HCT116 (cell line): ENCODE results near the gene SELENOW. TPM values are rescaled to one million over a fixed set of nuclear protein-coding genes. Genes with fewer than 3 reads are reported as not detected.

Experiments
- ATAC-seq: fragments of 200-7000 bp; cut with Tn5 transposase; 2 replicates; pipeline ENCODE4 v1.9.1; 2020; ENCODE audit warnings: mild to moderate bottlenecking, moderate library complexity
- BruUV-seq: library from RNA; stranded (reverse); fragments of 400-500 nt; replicated peaks from 2 replicates; lab custom pipeline; 2021; lab: Mats Ljungman, UMichigan
- CTCF ChIA-PET: fragments of 300-600 bp; sonication (Branson Sonifier 250); formaldehyde crosslinking; loops from one replicate; lab custom pipeline; 2021; ENCODE audit warnings: antibody characterized with exemption; lab: Charles Lee
- POLR2A ChIA-PET: fragments of 300-600, 350-600 bp; sonication (Branson Sonifier 250); formaldehyde crosslinking; loops from one replicate; lab custom pipeline; 2021; ENCODE audit warnings: antibody characterized with exemption; lab: Charles Lee
- RAD21 ChIA-PET, 2 experiments: fragments of 300-600 bp; sonication (Branson Sonifier 250); formaldehyde crosslinking; loops; one replicate each; lab custom pipeline; 2023; ENCODE audit warnings: low total read pairs in 2 of 2; ENCODE audit not compliant: uncharacterized antibody in 2 of 2, unreplicated experiment in 2 of 2, low non-redundant PET in 1 of 2; lab: Charles Lee
- DNase-seq: peaks from one replicate; pipeline ENCODE4 v3.0.0-alpha.2; 2010; ENCODE audit warnings: low read depth, low spot score
- H2AFZ ChIP-seq: fragments of 200-600 bp; shearing (Covaris generic), sonication (generic); 2 replicates; pipeline ENCODE4 v1.6.1; 2017; ENCODE audit warnings: low read depth, mixed run types, mixed read lengths, antibody characterized with exemption, low read length; ENCODE audit not compliant: poor library complexity, severe bottlenecking
- H3K27ac ChIP-seq: 2 replicates; pipeline ENCODE4 v1.5.1; 2012; ENCODE audit warnings: low read depth, low read length
- H3K27me3 ChIP-seq: fragments of 200-600 bp; sonication (generic); 2 replicates; pipeline ENCODE4 v1.6.1; 2016; ENCODE audit warnings: mixed run types, low read length, mixed read lengths; ENCODE audit not compliant: insufficient read depth
- H3K36me3 ChIP-seq, 2 experiments: fragments of 200-500 bp in 1 of 2; fragments of 200-600 bp in 1 of 2; sonication (Bioruptor generic) in 1 of 2; sonication (generic) in 1 of 2; 2 replicates each; pipeline versions ENCODE4 v1.5.1 to v1.6.1; 2014 to 2016; ENCODE audit warnings: low read length in 2 of 2, inconsistent platforms in 1 of 2, mixed read lengths in 1 of 2, mixed run types in 1 of 2; ENCODE audit not compliant: insufficient read depth in 2 of 2, control insufficient read depth in 1 of 2
- H3K4me1 ChIP-seq, 2 experiments: fragments of 200-600 bp in 1 of 2; sonication (generic) in 1 of 2; 2 replicates each; pipeline versions ENCODE4 v1.5.1 to v1.6.1; 2012 to 2017; ENCODE audit warnings: low read length in 2 of 2, inconsistent platforms in 1 of 2, mild to moderate bottlenecking in 1 of 2, mixed read lengths in 1 of 2, mixed run types in 1 of 2, moderate library complexity in 1 of 2; ENCODE audit not compliant: insufficient read depth in 2 of 2, control insufficient read depth in 1 of 2
- H3K4me2 ChIP-seq: fragments of 200-600 bp; sonication (generic); 2 replicates; pipeline ENCODE4 v1.6.1; 2017; ENCODE audit warnings: mixed run types, low read length, mixed read lengths
- H3K4me3 ChIP-seq, 2 experiments: fragments of 200-600 bp in 1 of 2; sonication (generic) in 1 of 2; replicated peaks in 1 of 2; 2 replicates each; pipeline ENCODE4 v1.5.1; 2011 to 2016; ENCODE audit warnings: low read length in 2 of 2, control low read depth in 1 of 2, low read depth in 1 of 2, mild to moderate bottlenecking in 1 of 2, mixed read lengths in 1 of 2, mixed run types in 1 of 2
- H3K79me2 ChIP-seq: fragments of 200-600 bp; sonication (generic); 2 replicates; pipeline ENCODE4 v1.6.1; 2017; ENCODE audit warnings: mild to moderate bottlenecking, mixed run types, low read length, moderate library complexity, mixed read lengths; ENCODE audit not compliant: insufficient read depth
- H3K9ac ChIP-seq: fragments of 200-600 bp; sonication (generic); 2 replicates; pipeline ENCODE4 v1.6.1; 2016; ENCODE audit warnings: low read length, mixed read lengths
- H3K9me2 ChIP-seq: fragments of 200-600 bp; sonication (generic), shearing (Covaris generic); 2 replicates; pipeline ENCODE4 v1.6.1; 2017; ENCODE audit warnings: mixed run types, mild to moderate bottlenecking, moderate library complexity; ENCODE audit not compliant: insufficient read depth
- H3K9me3 ChIP-seq, 2 experiments: fragments of 200-500 bp in 1 of 2; fragments of 200-600 bp in 1 of 2; sonication (Bioruptor generic) in 1 of 2; sonication (generic) in 1 of 2; 2 replicates each; pipeline ENCODE4 v1.6.1; 2014 to 2017; ENCODE audit warnings: low read length in 2 of 2, mixed read lengths in 2 of 2, inconsistent platforms in 1 of 2, low read depth in 1 of 2, mild to moderate bottlenecking in 1 of 2, mixed run types in 1 of 2, moderate library complexity in 1 of 2; ENCODE audit not compliant: control insufficient read depth in 1 of 2, insufficient read depth in 1 of 2
- H4K20me1 ChIP-seq: fragments of 200-600 bp; sonication (generic), shearing (Covaris generic); 2 replicates; pipeline ENCODE4 v1.6.1; 2017; ENCODE audit warnings: mixed run types, mild to moderate bottlenecking, moderate library complexity; ENCODE audit not compliant: insufficient read depth
- CBX3 ChIP-seq: IDR thresholded peaks from 2 replicates; pipeline ENCODE4 v1.6.1; 2012; ENCODE audit warnings: low read depth
- EZH2phosphoT487 ChIP-seq: fragments of 200-600 bp; IDR thresholded peaks from 2 replicates; pipeline ENCODE4 v1.6.1; 2018; ENCODE audit warnings: antibody characterized with exemption, borderline replicate concordance
- RAD21 ChIP-seq: IDR thresholded peaks from 2 replicates; pipeline ENCODE4 v1.6.1; 2012; ENCODE audit warnings: low read depth, mild to moderate bottlenecking
- SIN3A ChIP-seq: IDR thresholded peaks from 2 replicates; pipeline ENCODE4 v1.6.1; 2012; ENCODE audit warnings: low read depth
- SP1 ChIP-seq: IDR thresholded peaks from 2 replicates; pipeline ENCODE4 v1.6.1; 2012; ENCODE audit warnings: low read depth
- ZBTB33 ChIP-seq: IDR thresholded peaks from 2 replicates; pipeline ENCODE4 v1.6.1; 2011; ENCODE audit warnings: mild to moderate bottlenecking, low read length, moderate library complexity; ENCODE audit not compliant: insufficient replicate concordance; ENCODE audit errors: extremely low read depth
- ZNF274 ChIP-seq: fragments of 200-500 bp; sonication (Bioruptor generic); IDR thresholded peaks from 2 replicates; pipeline ENCODE4 v1.6.1; 2014; ENCODE audit warnings: mild to moderate bottlenecking, low read depth, low read length, inconsistent platforms
- intact Hi-C: fragments of 100-400 bp; cut with micrococcal nuclease; formaldehyde crosslinking; loops from 2 replicates; pipeline ENCODE4 v1.10.0; 2022
- total RNA-seq: library from RNA; stranded (reverse); gene quantifications from one replicate; pipeline ENCODE4 v1.2.1, GENCODE V29; 2021; ENCODE audit not compliant: unreplicated experiment

SELENOW gene
- total RNA-seq, 1 experiment from 2014 or later: 181 TPM

- no peak for DNase-seq
- no peak for ATAC-seq
- CTCF ChIA-PET: interaction anchor here (2.3 kb wide), 1 partner anchor 9 kb away, joined by 9 read pairs; no protein-coding TSS in a partner anchor
- no peaks in the 10 kb centered on the region for H3K9me3 ChIP-seq
- no peak overlapping the region for H3K4me2 ChIP-seq
- H3K36me3 ChIP-seq: peaks cover 22 to 56% of the 10 kb centered on the region in 2 experiments
- RAD21 ChIA-PET: no interaction called here
- intact Hi-C loops: no loop called here
- no peak overlapping the region for H3K9ac ChIP-seq
- no TSS peak for BruUV-seq
- H4K20me1 ChIP-seq: peaks cover 6% of the 10 kb centered on the region; the same call in 1 of the 2 replicates
- H3K79me2 ChIP-seq: peaks cover 7% of the 10 kb centered on the region; the same call in 1 of the 2 replicates
- TF ChIP-seq CBX3: no peak
- TF ChIP-seq EZH2phosphoT487: no peak
- no peak for TF ChIP-seq SIN3A
- TF ChIP-seq SP1: no peak
- no peak for TF ChIP-seq ZNF274
- no peak for TF ChIP-seq ZBTB33
- TF ChIP-seq RAD21: no peak
- H3K9me2 ChIP-seq: no peaks in the 10 kb centered on the region
- no peak overlapping the region for H3K4me3 ChIP-seq
- no peak overlapping the region for H3K27ac ChIP-seq
- H3K4me1 ChIP-seq: no peaks in the 10 kb centered on the region
- no peak overlapping the region for H2AFZ ChIP-seq
- POLR2A ChIA-PET: no interaction called here
- no peaks in the 10 kb centered on the region for H3K27me3 ChIP-seq
These were observed 21.4 kb upstream of the SELENOW start for GRCh38 chr19:47756953-47757608.
